Muscle layer of duodenum (tissue), 2 donors: ENCODE measurements around the gene TET3.

Experiments
- H3K27ac ChIP-seq: one replicate; pipeline ENCODE4 v1.7.0; 2013; ENCODE audit warnings: mild to moderate bottlenecking, low read length
- H3K27me3 ChIP-seq: one replicate; pipeline ENCODE4 v1.7.0; 2013; ENCODE audit warnings: low read depth, mild to moderate bottlenecking, control low read depth, low read length
- H3K36me3 ChIP-seq, 2 donors: one replicate each; pipeline ENCODE4 v1.7.0; 2013; ENCODE audit warnings: low read length in 2 of 2, control low read depth in 1 of 2, mild to moderate bottlenecking in 1 of 2; ENCODE audit not compliant: insufficient read depth in 2 of 2, control insufficient read depth in 1 of 2
- H3K4me1 ChIP-seq, 2 donors: one replicate each; pipeline ENCODE4 v1.7.0; 2013; ENCODE audit warnings: low read length in 2 of 2, mild to moderate bottlenecking in 2 of 2, control low read depth in 1 of 2, moderate library complexity in 1 of 2; ENCODE audit not compliant: insufficient read depth in 2 of 2, control insufficient read depth in 1 of 2
- H3K4me3 ChIP-seq, 2 donors: one replicate each; pipeline ENCODE4 v1.7.0; 2013; ENCODE audit warnings: low read length in 2 of 2, low read depth in 1 of 2, mild to moderate bottlenecking in 1 of 2
- H3K9me3 ChIP-seq, 2 donors: one replicate each; pipeline ENCODE4 v1.7.0; 2013; ENCODE audit warnings: low read length in 2 of 2, control low read depth in 1 of 2, mild to moderate bottlenecking in 1 of 2; ENCODE audit not compliant: control insufficient read depth in 1 of 2
- donor health status: healthy.

TET3 gene

DNA sequence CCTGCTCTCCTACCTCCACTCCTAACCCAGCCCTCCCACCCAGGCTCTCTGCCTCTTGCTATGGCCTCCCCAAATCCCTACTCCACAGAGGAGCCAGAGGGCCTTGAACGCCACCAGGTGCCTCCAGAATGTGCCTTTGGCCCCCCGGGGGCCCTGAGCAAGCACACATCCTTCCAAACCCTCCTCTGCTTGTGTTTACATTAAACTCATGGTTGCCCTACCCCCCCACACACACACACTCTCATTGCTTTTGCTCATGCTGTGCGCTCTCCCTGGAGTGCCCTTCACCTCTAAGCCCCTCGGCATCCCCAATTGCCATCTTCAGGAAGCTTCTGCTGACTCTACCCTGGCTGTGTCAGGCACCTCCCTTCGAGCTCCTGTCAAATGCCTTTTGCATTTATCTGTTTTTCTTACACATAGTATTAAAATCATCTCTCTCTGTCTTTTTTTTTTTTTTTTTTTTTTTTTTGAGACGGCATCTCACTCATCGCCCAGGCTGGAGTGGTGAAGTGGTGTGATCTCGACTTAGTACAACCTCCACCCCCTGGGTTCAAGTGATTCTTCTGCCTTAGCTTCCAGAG lies 16.3 kb upstream of the TET3 start:
- no peaks in the 10 kb centered on the region for H3K9me3 ChIP-seq
- peaks cover 17 to 19% of the 10 kb centered on the region in 2 donors for H3K4me1 ChIP-seq
- H3K4me3 ChIP-seq: no peak overlapping the region
- no peak overlapping the region for H3K27ac ChIP-seq
- no peaks in the 10 kb centered on the region for H3K36me3 ChIP-seq
- no peaks in the 10 kb centered on the region for H3K27me3 ChIP-seq

DNA sequence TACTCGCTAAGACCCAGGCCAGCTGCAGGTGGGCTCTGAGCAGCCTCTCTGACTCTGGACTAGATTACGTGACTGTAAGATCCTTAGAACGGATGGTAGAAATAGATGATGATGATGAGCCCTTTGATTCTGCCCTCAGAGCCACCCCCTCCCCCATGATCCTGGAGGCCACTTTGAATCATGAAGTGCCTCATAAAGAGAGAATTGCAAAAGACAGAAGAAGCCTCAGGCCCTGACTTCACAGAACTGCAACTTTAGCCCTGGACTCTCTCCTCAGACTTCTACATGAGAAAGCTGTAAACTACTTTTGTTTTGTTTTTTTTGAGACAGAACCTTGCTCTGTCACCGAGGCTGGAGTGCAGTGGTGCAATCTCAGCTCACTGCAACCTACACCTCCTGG lies 15.4 kb upstream of the TET3 start:
- H3K4me1 ChIP-seq: peaks cover 17 to 19% of the 10 kb centered on the region in 2 donors

DNA sequence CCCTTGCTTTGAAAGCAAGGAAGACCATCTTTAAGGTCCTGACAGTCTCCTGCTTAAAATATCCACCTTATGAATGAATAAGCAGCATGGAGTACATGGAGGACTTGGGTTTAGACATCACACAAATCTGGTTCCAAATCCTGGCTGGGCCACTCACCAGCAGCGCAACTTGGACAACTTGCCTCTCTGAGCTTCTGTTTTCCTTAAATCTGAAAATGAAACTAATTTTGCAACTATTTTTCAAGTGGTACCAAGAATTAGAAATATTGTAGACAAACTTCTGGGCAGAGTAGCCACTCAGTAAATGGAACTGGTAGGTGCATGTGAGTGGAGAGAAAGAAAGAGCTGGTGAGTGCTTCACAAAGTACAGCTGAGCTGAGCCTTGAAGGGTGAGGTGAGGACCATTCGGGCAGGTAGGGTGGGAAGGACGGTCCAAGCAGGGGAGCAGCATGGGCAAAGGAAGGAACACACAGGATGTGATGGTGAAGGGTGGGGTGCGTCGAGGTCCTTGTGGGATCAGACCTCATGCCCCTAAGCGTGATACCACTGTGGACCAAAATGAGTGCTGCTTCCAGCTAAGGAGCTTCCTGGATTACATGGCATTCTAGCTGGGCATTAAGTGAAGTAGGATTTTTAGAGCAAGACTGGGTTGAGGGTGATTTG lies 14.4 kb upstream of the TET3 start:
- H3K9me3 ChIP-seq: no peaks in the 10 kb centered on the region
- no peak overlapping the region for H3K4me3 ChIP-seq
- no peaks in the 10 kb centered on the region for H3K27me3 ChIP-seq
- no peaks in the 10 kb centered on the region for H3K36me3 ChIP-seq
- no peak overlapping the region for H3K27ac ChIP-seq
- H3K4me1 ChIP-seq: peaks cover 17 to 19% of the 10 kb centered on the region in 2 donors

More for the DNA sequence above, 15.4 kb upstream of the TET3 start:
- no peaks in the 10 kb centered on the region for H3K27me3 ChIP-seq
- H3K36me3 ChIP-seq: no peaks in the 10 kb centered on the region
- no peak overlapping the region for H3K4me3 ChIP-seq
- H3K27ac ChIP-seq: no peak overlapping the region
- no peaks in the 10 kb centered on the region for H3K9me3 ChIP-seq

DNA sequence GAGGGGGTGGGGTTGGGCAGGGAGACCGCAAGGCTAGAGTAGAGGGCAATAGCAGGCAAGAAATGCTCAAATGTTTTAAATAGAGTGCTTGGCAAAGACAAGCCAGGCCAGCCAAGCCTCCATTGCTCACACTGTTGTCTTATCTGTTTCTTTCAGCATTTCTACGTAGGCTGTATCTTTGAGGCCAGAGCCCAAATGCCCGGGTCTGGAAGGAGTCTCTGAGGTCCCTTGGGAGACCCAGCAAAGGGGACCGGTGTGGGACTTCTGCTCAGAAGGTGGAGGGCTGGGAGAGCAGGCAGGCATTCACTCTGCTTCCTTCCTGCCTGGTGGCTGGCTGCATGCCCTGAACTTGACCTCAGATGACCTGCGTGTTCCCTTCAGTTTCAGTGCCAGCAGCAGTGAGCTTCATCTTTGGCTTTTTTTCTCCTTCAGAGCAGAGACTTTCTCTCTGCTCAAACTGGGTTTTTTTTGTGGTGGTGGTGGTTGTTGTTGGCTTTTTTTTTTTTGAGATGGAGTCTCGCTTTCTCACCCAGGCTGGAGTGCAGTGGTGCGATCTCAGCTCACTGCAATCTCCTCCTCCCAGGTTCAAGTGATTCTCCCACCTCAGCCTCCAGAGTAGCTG lies 13.7 kb upstream of the TET3 start:
- Histone ChIP-seq H3K36me3 (no peaks in the 10 kb centered on the region), H3K4me1 (peaks cover 17 to 19% of the 10 kb centered on the region in 2 donors), H3K27me3 (no peaks in the 10 kb centered on the region), H3K27ac (no peak overlapping the region), H3K4me3 (no peak overlapping the region), H3K9me3 (no peaks in the 10 kb centered on the region)

DNA sequence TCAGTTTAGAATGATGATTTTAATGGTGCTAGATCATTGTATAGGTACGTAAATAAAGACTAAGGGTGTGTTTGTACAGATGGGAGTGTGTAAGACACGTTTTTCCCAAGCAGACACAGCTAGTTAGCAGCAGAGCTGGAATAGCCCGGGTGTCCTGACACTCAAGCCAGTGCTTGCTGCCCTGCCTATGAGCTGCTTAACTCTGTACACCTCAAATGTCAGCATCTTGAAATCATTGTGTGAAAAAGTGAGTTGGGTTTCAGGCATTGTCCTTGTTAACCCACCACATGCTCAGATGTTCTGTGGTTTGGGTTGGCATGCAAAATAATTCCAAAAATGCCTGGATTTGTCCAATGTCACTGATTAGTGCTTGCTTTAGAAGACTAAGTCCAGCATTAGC lies 13.0 kb upstream of the TET3 start:
- H3K27me3 ChIP-seq: no peaks in the 10 kb centered on the region
- H3K4me3 ChIP-seq: no peak overlapping the region
- H3K9me3 ChIP-seq: no peaks in the 10 kb centered on the region
- H3K4me1 ChIP-seq: peaks cover 17 to 19% of the 10 kb centered on the region in 2 donors
- H3K27ac ChIP-seq: no peak overlapping the region
- H3K36me3 ChIP-seq: no peaks in the 10 kb centered on the region

DNA sequence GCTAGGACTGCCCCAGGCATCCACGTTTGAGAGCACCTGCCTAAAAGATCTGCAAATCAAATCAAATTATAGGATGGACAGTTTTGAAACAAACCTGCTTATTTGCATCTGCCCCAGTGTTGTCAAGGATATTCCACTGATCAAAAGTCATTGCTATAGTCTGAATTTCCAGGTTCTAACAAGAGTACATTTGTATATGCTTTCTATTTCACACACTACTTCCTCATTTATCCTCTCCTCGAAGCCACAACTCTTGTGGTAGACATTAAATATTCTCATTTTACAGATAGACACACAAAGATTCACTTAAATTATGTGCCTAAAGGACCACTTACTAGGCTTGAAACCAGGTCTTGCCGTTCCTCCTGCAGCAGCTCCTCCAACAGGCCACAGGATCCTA lies 11.9 kb upstream of the TET3 start:
- Histone ChIP-seq H3K27ac (no peak overlapping the region), H3K4me1 (peaks cover 17 to 19% of the 10 kb centered on the region in 2 donors)

DNA sequence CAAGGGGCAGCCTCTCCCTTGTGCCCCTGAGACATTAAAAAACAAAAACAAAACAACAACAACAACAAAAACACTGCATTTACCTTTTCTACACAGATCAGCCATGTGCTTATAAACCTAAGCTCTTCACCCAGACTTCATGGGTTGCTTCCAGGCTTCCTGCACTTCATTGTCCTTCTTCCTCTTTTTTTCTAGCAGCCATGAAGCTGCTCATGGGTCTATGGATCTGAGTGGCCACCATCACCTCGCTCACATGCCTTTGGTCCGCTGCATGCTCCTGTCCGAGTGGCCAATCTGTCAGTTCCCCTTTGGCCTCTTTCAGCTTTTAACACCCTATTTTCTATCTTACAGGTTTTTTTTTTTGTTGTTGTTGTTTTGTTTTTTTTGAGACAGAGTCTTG lies 9.0 kb upstream of the TET3 start:
- H3K27ac ChIP-seq: no peak overlapping the region
- no peak overlapping the region for H3K4me3 ChIP-seq
- H3K9me3 ChIP-seq: no peaks in the 10 kb centered on the region
- H3K4me1 ChIP-seq: peaks cover 12% of the 10 kb centered on the region in 2 donors
- H3K36me3 ChIP-seq: no peaks in the 10 kb centered on the region
- H3K27me3 ChIP-seq: no peaks in the 10 kb centered on the region

More for the DNA sequence above, 11.9 kb upstream of the TET3 start:
- no peaks in the 10 kb centered on the region for H3K27me3 ChIP-seq
- no peaks in the 10 kb centered on the region for H3K9me3 ChIP-seq
- no peak overlapping the region for H3K4me3 ChIP-seq
- H3K36me3 ChIP-seq: no peaks in the 10 kb centered on the region

DNA sequence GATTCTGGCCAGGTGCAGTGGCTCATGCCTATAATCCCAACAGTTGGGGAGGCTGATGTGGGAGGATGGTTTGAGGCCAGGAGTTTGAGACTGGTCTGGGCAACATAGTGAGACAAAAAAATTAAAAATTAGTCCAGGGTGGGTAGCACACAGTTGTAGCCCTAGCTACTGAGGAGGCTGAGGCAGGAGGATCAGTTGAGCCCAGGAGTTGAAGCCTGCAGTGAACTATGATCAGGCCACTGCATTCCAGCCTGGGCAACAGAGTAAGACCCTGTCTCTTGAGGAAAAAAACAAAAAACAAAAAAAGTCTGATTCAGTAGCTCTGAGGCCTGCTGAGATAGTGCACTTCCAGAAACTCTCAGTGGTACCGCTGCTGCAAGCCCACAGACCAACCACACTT lies 7.9 kb upstream of the TET3 start:
- no peak overlapping the region for H3K27ac ChIP-seq
- no peak overlapping the region for H3K4me3 ChIP-seq
- no peaks in the 10 kb centered on the region for H3K36me3 ChIP-seq
- H3K4me1 ChIP-seq: peaks cover 2 to 13% of the 10 kb centered on the region in 2 donors
- no peaks in the 10 kb centered on the region for H3K9me3 ChIP-seq
- H3K27me3 ChIP-seq: no peaks in the 10 kb centered on the region

DNA sequence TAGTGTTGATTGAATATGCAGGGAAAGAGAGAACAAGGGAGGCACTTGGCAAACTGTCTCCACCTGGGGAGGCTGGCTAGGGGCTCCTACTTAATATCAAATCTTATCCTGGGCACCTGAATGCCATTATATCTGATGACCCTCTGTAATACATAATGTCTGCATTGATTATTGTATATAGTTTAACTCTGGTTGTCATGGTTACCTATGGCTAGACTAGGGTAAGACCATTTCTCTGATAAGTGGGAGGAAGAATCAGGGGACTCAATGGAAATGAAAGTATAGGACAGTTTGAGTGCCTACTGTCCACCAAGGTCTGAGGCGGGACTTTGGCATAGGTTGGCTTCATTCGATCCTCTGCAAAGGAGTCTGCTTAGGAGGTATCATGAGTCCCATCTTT lies 7.2 kb upstream of the TET3 start:
- no peak overlapping the region for H3K4me3 ChIP-seq
- no peaks in the 10 kb centered on the region for H3K27me3 ChIP-seq
- H3K27ac ChIP-seq: no peak overlapping the region
- no peaks in the 10 kb centered on the region for H3K36me3 ChIP-seq
- no peaks in the 10 kb centered on the region for H3K9me3 ChIP-seq
- peaks cover 0 to 13% of the 10 kb centered on the region in 2 donors for H3K4me1 ChIP-seq

DNA sequence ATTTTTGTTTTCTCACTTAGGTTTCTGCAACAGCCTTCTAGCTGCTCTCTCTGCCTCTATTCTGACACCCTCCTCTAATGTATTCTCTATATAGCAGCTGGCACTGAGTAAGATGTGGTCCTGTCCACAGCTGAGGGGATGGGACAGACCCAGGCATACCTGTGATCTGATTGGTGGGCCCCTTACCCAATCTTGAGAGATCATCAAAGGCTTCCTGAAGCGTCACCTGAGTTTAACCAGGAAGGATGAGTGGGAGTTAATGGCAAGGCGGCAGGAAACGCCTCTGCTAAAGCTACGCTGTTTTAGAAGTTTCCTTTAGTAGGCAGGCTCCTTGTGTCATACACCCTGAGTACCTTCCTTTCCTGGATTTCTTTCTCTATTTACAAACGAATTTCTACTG lies 5.7 kb upstream of the TET3 start:
- no peaks in the 10 kb centered on the region for H3K36me3 ChIP-seq
- peaks cover 5 to 17% of the 10 kb centered on the region in 2 donors for H3K4me1 ChIP-seq
- no peaks in the 10 kb centered on the region for H3K9me3 ChIP-seq
- no peaks in the 10 kb centered on the region for H3K27me3 ChIP-seq
- H3K4me3 ChIP-seq: no peak overlapping the region
- no peak overlapping the region for H3K27ac ChIP-seq

DNA sequence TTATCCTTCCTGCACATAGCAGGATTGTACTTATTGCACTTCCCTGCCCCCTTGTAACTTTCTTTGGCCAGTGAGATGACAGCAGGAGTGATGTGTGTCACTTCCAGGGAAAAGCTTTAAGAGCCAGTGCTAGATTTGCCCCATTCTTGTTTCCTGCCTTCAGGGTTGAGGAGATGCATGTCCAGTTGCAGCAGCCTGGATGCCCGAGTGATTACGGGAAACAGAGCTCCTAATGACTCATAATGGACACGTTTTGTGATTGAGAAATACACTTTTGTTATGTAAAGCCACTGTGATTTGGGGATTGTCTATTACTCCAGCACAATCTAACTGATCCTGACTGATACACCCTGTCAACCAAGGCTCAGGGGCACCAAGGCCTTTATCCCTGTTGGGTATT lies 5.0 kb upstream of the TET3 start:
- Histone ChIP-seq H3K36me3 (no peaks in the 10 kb centered on the region), H3K27ac (no peak overlapping the region), H3K27me3 (no peaks in the 10 kb centered on the region), H3K4me3 (no peak overlapping the region), H3K9me3 (no peaks in the 10 kb centered on the region), H3K4me1 (peaks cover 5 to 17% of the 10 kb centered on the region in 2 donors)
